GM12878 (cell line): ENCODE measurements around the gene COL27A1.

Experiments
- EZH2 ChIP-seq: IDR thresholded peaks from 2 replicates; pipeline ENCODE4 v1.6.1; 2012; ENCODE audit warnings: low read depth, mild to moderate bottlenecking, control low read depth, inconsistent platforms, low read length, borderline replicate concordance; ENCODE audit not compliant: control insufficient read depth
- GABPA ChIP-seq: IDR thresholded peaks from 2 replicates; pipeline ENCODE4 v1.6.1; 2014; ENCODE audit warnings: antibody characterized with exemption, low read depth, mild to moderate bottlenecking, inconsistent platforms
- JUNB ChIP-seq: IDR thresholded peaks from 2 replicates; pipeline ENCODE4 v1.6.1; 2016; ENCODE audit warnings: antibody characterized with exemption, mild to moderate bottlenecking
- MYC ChIP-seq: IDR thresholded peaks from 2 replicates; pipeline ENCODE4 v1.6.1; 2011; ENCODE audit warnings: mild to moderate bottlenecking, low read length, moderate library complexity, inconsistent platforms; ENCODE audit not compliant: insufficient read depth, insufficient replicate concordance, insufficient read length, severe bottlenecking
- NRF1 ChIP-seq: conservative IDR thresholded peaks from 2 replicates; pipeline ENCODE4 v1.6.1; 2011; ENCODE audit warnings: mild to moderate bottlenecking, low read depth, low read length, improper control_type of control experiment
- POLR2A ChIP-seq: IDR thresholded peaks from 2 replicates; pipeline ENCODE4 v1.6.1; 2011; ENCODE audit warnings: low read depth, mild to moderate bottlenecking, low read length
- RB1 ChIP-seq: fragments of 450-650 bp; formaldehyde crosslinking; IDR thresholded peaks from 2 replicates; pipeline ENCODE4 v1.6.1; 2017; ENCODE audit warnings: mild to moderate bottlenecking, borderline replicate concordance
- RUNX3 ChIP-seq: IDR thresholded peaks from 2 replicates; pipeline ENCODE4 v1.6.1; 2012; ENCODE audit warnings: low read length, inconsistent platforms
- TCF12 ChIP-seq: IDR thresholded peaks from 2 replicates; pipeline ENCODE4 v1.6.1; 2011; ENCODE audit warnings: low read depth, mild to moderate bottlenecking, low read length
- ZNF24 ChIP-seq: fragments of 450-650 bp; IDR thresholded peaks from 2 replicates; pipeline ENCODE4 v1.6.1; 2017; ENCODE audit warnings: antibody characterized with exemption, mild to moderate bottlenecking
- ZSCAN29 ChIP-seq: fragments of 450-650 bp; IDR thresholded peaks from 2 replicates; pipeline ENCODE4 v1.6.1; 2017; ENCODE audit warnings: mild to moderate bottlenecking, moderate library complexity
- TF ChIP-seq, protein P1 (sequence below), 3 experiments: IDR thresholded peaks in 2 of 3; conservative IDR thresholded peaks in 1 of 3; 2 replicates each; pipeline ENCODE4 v1.5.1; 2011; ENCODE audit warnings: low read depth in 3 of 3, low read length in 3 of 3, mild to moderate bottlenecking in 3 of 3, control low read depth in 2 of 3, moderate library complexity in 2 of 3, inconsistent platforms in 1 of 3, mixed read lengths in 1 of 3; ENCODE audit not compliant: control insufficient read depth in 2 of 3, insufficient read depth in 1 of 3; ENCODE audit errors: extremely low read depth in 1 of 3
- TF ChIP-seq, protein P2 (sequence below): IDR thresholded peaks from 2 replicates; pipeline ENCODE4 v1.6.1; 2011; ENCODE audit warnings: low read depth, mild to moderate bottlenecking, low read length, moderate library complexity, borderline replicate concordance; ENCODE audit errors: extremely low read depth
- TF ChIP-seq, protein P3 (sequence below): IDR thresholded peaks from 2 replicates; pipeline ENCODE4 v1.6.1; 2012; ENCODE audit warnings: low read length, inconsistent platforms

DNA sequence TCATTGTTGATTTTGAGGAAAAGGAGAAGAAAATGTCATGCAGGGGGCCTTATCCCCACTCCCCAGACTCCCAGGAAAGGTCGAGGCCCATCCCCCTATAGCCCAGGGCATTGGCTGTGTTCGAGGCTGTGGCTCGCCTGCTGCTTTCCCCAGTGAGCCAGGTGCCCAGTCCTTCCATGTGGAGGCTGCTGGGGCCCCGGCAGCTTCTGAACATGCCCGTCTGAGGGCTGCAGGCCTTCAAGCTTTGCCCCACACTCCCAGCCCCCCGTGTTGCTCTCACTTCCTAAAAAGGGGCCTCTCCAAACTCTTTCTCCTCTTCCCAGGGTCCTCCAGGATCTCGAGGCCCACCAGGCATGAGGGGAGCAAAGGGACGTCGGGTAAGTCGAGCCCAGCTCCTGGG is 102.9 kb downstream of the COL27A1 start:
- TF ChIP-seq, protein P1, sequence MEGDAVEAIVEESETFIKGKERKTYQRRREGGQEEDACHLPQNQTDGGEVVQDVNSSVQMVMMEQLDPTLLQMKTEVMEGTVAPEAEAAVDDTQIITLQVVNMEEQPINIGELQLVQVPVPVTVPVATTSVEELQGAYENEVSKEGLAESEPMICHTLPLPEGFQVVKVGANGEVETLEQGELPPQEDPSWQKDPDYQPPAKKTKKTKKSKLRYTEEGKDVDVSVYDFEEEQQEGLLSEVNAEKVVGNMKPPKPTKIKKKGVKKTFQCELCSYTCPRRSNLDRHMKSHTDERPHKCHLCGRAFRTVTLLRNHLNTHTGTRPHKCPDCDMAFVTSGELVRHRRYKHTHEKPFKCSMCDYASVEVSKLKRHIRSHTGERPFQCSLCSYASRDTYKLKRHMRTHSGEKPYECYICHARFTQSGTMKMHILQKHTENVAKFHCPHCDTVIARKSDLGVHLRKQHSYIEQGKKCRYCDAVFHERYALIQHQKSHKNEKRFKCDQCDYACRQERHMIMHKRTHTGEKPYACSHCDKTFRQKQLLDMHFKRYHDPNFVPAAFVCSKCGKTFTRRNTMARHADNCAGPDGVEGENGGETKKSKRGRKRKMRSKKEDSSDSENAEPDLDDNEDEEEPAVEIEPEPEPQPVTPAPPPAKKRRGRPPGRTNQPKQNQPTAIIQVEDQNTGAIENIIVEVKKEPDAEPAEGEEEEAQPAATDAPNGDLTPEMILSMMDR (IDR thresholded peaks at IDR 0.05 in 2 of 3, conservative IDR thresholded peaks at IDR 0.05 in 1 of 3; ENCODE audit: control insufficient read depth in 2 of 3, extremely low read depth in 1 of 3, insufficient read depth in 1 of 3, low read depth in 3 of 3, low read length in 3 of 3): no peak
- TF ChIP-seq ZNF24 (no peak), ZSCAN29 (no peak), EZH2 (no peak), TCF12 (no peak), RUNX3 (no peak), MYC (no peak), GABPA (no peak), NRF1 (no peak), POLR2A (no peak), RB1 (no peak), JUNB (no peak)
- TF ChIP-seq, protein P2, sequence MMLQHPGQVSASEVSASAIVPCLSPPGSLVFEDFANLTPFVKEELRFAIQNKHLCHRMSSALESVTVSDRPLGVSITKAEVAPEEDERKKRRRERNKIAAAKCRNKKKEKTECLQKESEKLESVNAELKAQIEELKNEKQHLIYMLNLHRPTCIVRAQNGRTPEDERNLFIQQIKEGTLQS: no peak
- TF ChIP-seq, protein P3, sequence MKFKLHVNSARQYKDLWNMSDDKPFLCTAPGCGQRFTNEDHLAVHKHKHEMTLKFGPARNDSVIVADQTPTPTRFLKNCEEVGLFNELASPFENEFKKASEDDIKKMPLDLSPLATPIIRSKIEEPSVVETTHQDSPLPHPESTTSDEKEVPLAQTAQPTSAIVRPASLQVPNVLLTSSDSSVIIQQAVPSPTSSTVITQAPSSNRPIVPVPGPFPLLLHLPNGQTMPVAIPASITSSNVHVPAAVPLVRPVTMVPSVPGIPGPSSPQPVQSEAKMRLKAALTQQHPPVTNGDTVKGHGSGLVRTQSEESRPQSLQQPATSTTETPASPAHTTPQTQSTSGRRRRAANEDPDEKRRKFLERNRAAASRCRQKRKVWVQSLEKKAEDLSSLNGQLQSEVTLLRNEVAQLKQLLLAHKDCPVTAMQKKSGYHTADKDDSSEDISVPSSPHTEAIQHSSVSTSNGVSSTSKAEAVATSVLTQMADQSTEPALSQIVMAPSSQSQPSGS: no peak
